Bladder microvascular endothelial cell (primary cell): ENCODE results near the gene ASAH2B. TPM values are rescaled to one million over a fixed set of nuclear protein-coding genes. Genes with fewer than 3 reads are reported as not detected.

Experiments
- total RNA-seq: library from RNA; depleted of rRNA; stranded (reverse); fragments of >200 nt; gene quantifications from 2 replicates; pipeline ENCODE4 v1.2.3, GENCODE V29; 2014

Gene ASAH2B
- 0.81 and 2.5 TPM in 2 replicates for total RNA-seq

GRCh38 chr10:50739618-50740292, at the start of gene ASAH2B:
TSS of gene ASAH2B (plus strand) at chr10:50739936. CDS start at chr10:50745131, 5,195 bp downstream.

Other genes with a start within 250 kb of the ASAH2B start
- 32.5 and 43.9 TPM in 2 replicates for gene SGMS1, start 116.0 kb upstream of the ASAH2B start, total RNA-seq
- gene A1CF, start 145.7 kb downstream of the ASAH2B start, total RNA-seq: not detected in 2 replicates